ENCODE measurements around the gene MED13L. TPM values are rescaled to one million over a fixed set of nuclear protein-coding genes. Genes with fewer than 3 reads are reported as not detected.
A peak's percentile ranks its signal among the peaks of the same experiment; 100 is the strongest.

MED13L gene
- total RNA-seq, 1 experiment from 2014 or later, result 80.5 TPM

DNA sequence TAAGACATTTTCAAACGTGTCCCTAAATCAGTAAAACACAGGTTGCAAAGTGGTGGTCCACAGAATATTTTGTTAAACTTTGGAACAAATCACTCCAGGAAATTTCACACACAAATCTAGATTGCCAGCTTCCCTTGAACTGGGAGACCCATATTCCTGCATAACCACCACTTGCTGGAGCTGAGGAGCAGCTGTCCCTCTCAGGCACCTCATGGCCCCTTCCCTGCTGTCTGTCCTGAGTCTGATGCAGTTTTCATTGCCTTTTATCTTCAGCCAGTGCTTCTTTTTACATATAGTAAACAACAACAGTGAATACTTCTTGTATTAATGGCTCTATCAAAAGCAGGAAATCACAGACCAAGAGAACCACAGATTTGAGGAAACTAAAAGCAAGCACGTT is 289.3 kb downstream of the MED13L start (continued):
- TF ChIP-seq MAX (CRISPR knock-in tag; IDR thresholded peaks at IDR 0.05) (no peak), MYBL2 (CRISPR knock-in tag; IDR thresholded peaks at IDR 0.05) (no peak), FOXK1 (CRISPR knock-in tag; IDR thresholded peaks at IDR 0.05) (no peak)
- TF ChIP-seq, protein P1, sequence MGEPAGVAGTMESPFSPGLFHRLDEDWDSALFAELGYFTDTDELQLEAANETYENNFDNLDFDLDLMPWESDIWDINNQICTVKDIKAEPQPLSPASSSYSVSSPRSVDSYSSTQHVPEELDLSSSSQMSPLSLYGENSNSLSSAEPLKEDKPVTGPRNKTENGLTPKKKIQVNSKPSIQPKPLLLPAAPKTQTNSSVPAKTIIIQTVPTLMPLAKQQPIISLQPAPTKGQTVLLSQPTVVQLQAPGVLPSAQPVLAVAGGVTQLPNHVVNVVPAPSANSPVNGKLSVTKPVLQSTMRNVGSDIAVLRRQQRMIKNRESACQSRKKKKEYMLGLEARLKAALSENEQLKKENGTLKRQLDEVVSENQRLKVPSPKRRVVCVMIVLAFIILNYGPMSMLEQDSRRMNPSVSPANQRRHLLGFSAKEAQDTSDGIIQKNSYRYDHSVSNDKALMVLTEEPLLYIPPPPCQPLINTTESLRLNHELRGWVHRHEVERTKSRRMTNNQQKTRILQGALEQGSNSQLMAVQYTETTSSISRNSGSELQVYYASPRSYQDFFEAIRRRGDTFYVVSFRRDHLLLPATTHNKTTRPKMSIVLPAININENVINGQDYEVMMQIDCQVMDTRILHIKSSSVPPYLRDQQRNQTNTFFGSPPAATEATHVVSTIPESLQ (CRISPR knock-in tag; IDR thresholded peaks at IDR 0.05), result no peak

GRCh38 chr12:115984616-115985015 is 292.9 kb downstream of the MED13L start:
- peaks cover 36% of the 10 kb centered on the region for H3K36me3 Mint-ChIP-seq
- H3K27me3 Mint-ChIP-seq (ENCODE audit: low read depth), result no peaks in the 10 kb centered on the region
- H3K27ac Mint-ChIP-seq, result 0 out of 2 replicates have a peak overlapping the region, but pooled peaks have one; percentile 8
- TF ChIP-seq, protein P2, sequence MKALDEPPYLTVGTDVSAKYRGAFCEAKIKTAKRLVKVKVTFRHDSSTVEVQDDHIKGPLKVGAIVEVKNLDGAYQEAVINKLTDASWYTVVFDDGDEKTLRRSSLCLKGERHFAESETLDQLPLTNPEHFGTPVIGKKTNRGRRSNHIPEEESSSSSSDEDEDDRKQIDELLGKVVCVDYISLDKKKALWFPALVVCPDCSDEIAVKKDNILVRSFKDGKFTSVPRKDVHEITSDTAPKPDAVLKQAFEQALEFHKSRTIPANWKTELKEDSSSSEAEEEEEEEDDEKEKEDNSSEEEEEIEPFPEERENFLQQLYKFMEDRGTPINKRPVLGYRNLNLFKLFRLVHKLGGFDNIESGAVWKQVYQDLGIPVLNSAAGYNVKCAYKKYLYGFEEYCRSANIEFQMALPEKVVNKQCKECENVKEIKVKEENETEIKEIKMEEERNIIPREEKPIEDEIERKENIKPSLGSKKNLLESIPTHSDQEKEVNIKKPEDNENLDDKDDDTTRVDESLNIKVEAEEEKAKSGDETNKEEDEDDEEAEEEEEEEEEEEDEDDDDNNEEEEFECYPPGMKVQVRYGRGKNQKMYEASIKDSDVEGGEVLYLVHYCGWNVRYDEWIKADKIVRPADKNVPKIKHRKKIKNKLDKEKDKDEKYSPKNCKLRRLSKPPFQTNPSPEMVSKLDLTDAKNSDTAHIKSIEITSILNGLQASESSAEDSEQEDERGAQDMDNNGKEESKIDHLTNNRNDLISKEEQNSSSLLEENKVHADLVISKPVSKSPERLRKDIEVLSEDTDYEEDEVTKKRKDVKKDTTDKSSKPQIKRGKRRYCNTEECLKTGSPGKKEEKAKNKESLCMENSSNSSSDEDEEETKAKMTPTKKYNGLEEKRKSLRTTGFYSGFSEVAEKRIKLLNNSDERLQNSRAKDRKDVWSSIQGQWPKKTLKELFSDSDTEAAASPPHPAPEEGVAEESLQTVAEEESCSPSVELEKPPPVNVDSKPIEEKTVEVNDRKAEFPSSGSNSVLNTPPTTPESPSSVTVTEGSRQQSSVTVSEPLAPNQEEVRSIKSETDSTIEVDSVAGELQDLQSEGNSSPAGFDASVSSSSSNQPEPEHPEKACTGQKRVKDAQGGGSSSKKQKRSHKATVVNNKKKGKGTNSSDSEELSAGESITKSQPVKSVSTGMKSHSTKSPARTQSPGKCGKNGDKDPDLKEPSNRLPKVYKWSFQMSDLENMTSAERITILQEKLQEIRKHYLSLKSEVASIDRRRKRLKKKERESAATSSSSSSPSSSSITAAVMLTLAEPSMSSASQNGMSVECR (CRISPR knock-in tag; IDR thresholded peaks at IDR 0.05; ENCODE audit: borderline replicate concordance), result no peak
- TF ChIP-seq FOXJ3 (CRISPR knock-in tag; IDR thresholded peaks at IDR 0.05; ENCODE audit: borderline replicate concordance), result no peak
- no peak for TF ChIP-seq USF1 (CRISPR knock-in tag; IDR thresholded peaks at IDR 0.05)
- TF ChIP-seq, protein P3, sequence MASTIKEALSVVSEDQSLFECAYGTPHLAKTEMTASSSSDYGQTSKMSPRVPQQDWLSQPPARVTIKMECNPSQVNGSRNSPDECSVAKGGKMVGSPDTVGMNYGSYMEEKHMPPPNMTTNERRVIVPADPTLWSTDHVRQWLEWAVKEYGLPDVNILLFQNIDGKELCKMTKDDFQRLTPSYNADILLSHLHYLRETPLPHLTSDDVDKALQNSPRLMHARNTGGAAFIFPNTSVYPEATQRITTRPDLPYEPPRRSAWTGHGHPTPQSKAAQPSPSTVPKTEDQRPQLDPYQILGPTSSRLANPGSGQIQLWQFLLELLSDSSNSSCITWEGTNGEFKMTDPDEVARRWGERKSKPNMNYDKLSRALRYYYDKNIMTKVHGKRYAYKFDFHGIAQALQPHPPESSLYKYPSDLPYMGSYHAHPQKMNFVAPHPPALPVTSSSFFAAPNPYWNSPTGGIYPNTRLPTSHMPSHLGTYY (CRISPR knock-in tag; IDR thresholded peaks at IDR 0.05), result no peak
- no peak for TF ChIP-seq AR (CRISPR knock-in tag; IDR thresholded peaks at IDR 0.05)
- no peak for TF ChIP-seq IRF1 (CRISPR knock-in tag; IDR thresholded peaks at IDR 0.05)
- no peak for TF ChIP-seq ETV6 (CRISPR knock-in tag; IDR thresholded peaks at IDR 0.05)
- TF ChIP-seq FOXP4 (CRISPR knock-in tag; IDR thresholded peaks at IDR 0.05), result no peak
- no peak for TF ChIP-seq TEAD4 (CRISPR knock-in tag; IDR thresholded peaks at IDR 0.05)
- TF ChIP-seq RELA (CRISPR knock-in tag; IDR thresholded peaks at IDR 0.05; ENCODE audit: borderline replicate concordance), result no peak
- no peak for TF ChIP-seq SP1 (CRISPR knock-in tag; conservative IDR thresholded peaks at IDR 0.05)
- TF ChIP-seq, protein P4, sequence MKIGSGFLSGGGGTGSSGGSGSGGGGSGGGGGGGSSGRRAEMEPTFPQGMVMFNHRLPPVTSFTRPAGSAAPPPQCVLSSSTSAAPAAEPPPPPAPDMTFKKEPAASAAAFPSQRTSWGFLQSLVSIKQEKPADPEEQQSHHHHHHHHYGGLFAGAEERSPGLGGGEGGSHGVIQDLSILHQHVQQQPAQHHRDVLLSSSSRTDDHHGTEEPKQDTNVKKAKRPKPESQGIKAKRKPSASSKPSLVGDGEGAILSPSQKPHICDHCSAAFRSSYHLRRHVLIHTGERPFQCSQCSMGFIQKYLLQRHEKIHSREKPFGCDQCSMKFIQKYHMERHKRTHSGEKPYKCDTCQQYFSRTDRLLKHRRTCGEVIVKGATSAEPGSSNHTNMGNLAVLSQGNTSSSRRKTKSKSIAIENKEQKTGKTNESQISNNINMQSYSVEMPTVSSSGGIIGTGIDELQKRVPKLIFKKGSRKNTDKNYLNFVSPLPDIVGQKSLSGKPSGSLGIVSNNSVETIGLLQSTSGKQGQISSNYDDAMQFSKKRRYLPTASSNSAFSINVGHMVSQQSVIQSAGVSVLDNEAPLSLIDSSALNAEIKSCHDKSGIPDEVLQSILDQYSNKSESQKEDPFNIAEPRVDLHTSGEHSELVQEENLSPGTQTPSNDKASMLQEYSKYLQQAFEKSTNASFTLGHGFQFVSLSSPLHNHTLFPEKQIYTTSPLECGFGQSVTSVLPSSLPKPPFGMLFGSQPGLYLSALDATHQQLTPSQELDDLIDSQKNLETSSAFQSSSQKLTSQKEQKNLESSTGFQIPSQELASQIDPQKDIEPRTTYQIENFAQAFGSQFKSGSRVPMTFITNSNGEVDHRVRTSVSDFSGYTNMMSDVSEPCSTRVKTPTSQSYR (CRISPR knock-in tag; IDR thresholded peaks at IDR 0.05), result no peak
- ATAC-seq (no peak), DNase-seq (ENCODE audit: low spot score) (no peak)
- no peaks in the 10 kb centered on the region for H3K9me3 Mint-ChIP-seq
- H3K4me3 Mint-ChIP-seq, result no peak overlapping the region
- ChIA-PET POLR2A (no interaction called here), CTCF (no interaction called here)
- H3K4me1 Mint-ChIP-seq, result peaks cover 43% of the 10 kb centered on the region

All from WTC11 (cell line).